ENCODE data around the gene CDC14B. TPM values are rescaled to one million over a fixed set of nuclear protein-coding genes. Genes with fewer than 3 reads are reported as not detected.
A peak's percentile ranks its signal among the peaks of the same experiment; 100 is the strongest.

The CDC14B gene
- total RNA-seq, 1 donor from 2014 or later, result 39.3 TPM

- H3K4me3 Mint-ChIP-seq, result no peak overlapping the region
- H3K36me3 Mint-ChIP-seq, result peaks cover 36% of the 10 kb centered on the region
- H3K9me3 Mint-ChIP-seq, result no peaks in the 10 kb centered on the region
- TF ChIP-seq CTCF (IDR thresholded peaks at IDR 0.05; ENCODE audit: unreplicated experiment), result no peak
- DNase-seq (ENCODE audit: low spot score in 2 of 2, unreplicated experiment in 2 of 2), result no peak
- H3K4me1 Mint-ChIP-seq, result peaks cover 11% of the 10 kb centered on the region
- no peaks in the 10 kb centered on the region for H3K27me3 Mint-ChIP-seq (ENCODE audit: low read depth)
- H3K27ac Mint-ChIP-seq, result peak overlapping the region; percentile 67
These were observed 131.7 kb downstream of the CDC14B start for GRCh38 chr9:96487949-96488348.

- H3K9me3 Mint-ChIP-seq, result no peaks in the 10 kb centered on the region
- no peak for TF ChIP-seq CTCF (IDR thresholded peaks at IDR 0.05; ENCODE audit: unreplicated experiment)
- peaks cover 43% of the 10 kb centered on the region for H3K36me3 Mint-ChIP-seq
- DNase-seq (ENCODE audit: low spot score in 2 of 2, unreplicated experiment in 2 of 2), result no peak
- H3K27me3 Mint-ChIP-seq (ENCODE audit: low read depth), result no peaks in the 10 kb centered on the region
- H3K4me1 Mint-ChIP-seq, result peaks cover 11% of the 10 kb centered on the region
- no peak overlapping the region for H3K4me3 Mint-ChIP-seq
- peak overlapping the region; percentile 59 for H3K27ac Mint-ChIP-seq
These were observed 132.6 kb downstream of the CDC14B start for GRCh38 chr9:96487029-96487396.

GRCh38 chr9:96486386-96487028, 133.1 kb downstream of the CDC14B start:
- DNase-seq (ENCODE audit: low spot score in 2 of 2, unreplicated experiment in 2 of 2), result no peak
- no peak overlapping the region for H3K4me3 Mint-ChIP-seq
- peaks cover 9% of the 10 kb centered on the region for H3K4me1 Mint-ChIP-seq
- H3K36me3 Mint-ChIP-seq, result peaks cover 41% of the 10 kb centered on the region
- H3K9me3 Mint-ChIP-seq, result no peaks in the 10 kb centered on the region
- no peaks in the 10 kb centered on the region for H3K27me3 Mint-ChIP-seq (ENCODE audit: low read depth)
- peak overlapping the region; percentile 59 for H3K27ac Mint-ChIP-seq
- TF ChIP-seq CTCF (IDR thresholded peaks at IDR 0.05; ENCODE audit: unreplicated experiment), result no peak

- DNase-seq (ENCODE audit: low spot score in 2 of 2, unreplicated experiment in 2 of 2), result no peak
- no peak for TF ChIP-seq CTCF (IDR thresholded peaks at IDR 0.05; ENCODE audit: unreplicated experiment)
- peaks cover 9% of the 10 kb centered on the region for H3K4me1 Mint-ChIP-seq
- no peak overlapping the region for H3K27ac Mint-ChIP-seq
- peaks cover 38% of the 10 kb centered on the region for H3K36me3 Mint-ChIP-seq
- no peaks in the 10 kb centered on the region for H3K9me3 Mint-ChIP-seq
- H3K27me3 Mint-ChIP-seq (ENCODE audit: low read depth), result no peaks in the 10 kb centered on the region
- H3K4me3 Mint-ChIP-seq, result no peak overlapping the region
These were observed 134.4 kb downstream of the CDC14B start for GRCh38 chr9:96485280-96485679.

- Mint-ChIP-seq H3K27ac (no peak overlapping the region), H3K36me3 (peaks cover 34% of the 10 kb centered on the region), H3K4me1 (peaks cover 9% of the 10 kb centered on the region), H3K9me3 (no peaks in the 10 kb centered on the region), H3K4me3 (no peak overlapping the region), H3K27me3 (ENCODE audit: low read depth) (no peaks in the 10 kb centered on the region)
- no peak for TF ChIP-seq CTCF (IDR thresholded peaks at IDR 0.05; ENCODE audit: unreplicated experiment)
- no peak for DNase-seq (ENCODE audit: low spot score in 2 of 2, unreplicated experiment in 2 of 2)
These were observed 135.1 kb downstream of the CDC14B start for GRCh38 chr9:96484521-96484931.
